A204.1 (cell line): ENCODE data around the gene KIAA1614.
"Not testable (repeated sequence)": the region's sequence is repeated elsewhere in the genome, so short reads cannot be mapped to it uniquely, and the experiment has no call there.

Experiments used
- FAIRE-seq: peaks from 2 replicates; lab custom pipeline; 2012; peaks lifted over from hg19 to GRCh38; lab: Jason Lieb, UNC

KIAA1614 gene

DNA sequence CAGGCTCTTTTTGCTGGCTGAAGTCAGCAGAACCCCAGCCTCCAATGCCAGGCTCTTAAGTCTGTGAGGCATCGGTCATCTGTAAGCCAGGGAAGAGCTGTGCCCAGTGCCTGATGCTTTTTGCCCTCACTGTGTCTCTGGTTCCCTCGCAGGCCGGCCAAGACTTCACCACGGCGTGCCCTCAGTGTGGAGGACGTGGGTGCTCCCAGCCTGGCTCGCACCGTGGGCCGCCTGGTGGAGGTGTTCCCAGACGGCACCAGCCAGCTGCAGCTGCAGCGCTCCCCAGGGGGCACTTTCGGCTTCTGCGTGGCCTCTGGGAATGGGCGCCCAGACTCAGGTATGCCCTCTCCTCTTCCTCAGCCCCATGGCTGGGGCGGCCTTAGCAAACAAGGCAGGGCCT is 32.5 kb downstream of the KIAA1614 start:
- FAIRE-seq: no peak

DNA sequence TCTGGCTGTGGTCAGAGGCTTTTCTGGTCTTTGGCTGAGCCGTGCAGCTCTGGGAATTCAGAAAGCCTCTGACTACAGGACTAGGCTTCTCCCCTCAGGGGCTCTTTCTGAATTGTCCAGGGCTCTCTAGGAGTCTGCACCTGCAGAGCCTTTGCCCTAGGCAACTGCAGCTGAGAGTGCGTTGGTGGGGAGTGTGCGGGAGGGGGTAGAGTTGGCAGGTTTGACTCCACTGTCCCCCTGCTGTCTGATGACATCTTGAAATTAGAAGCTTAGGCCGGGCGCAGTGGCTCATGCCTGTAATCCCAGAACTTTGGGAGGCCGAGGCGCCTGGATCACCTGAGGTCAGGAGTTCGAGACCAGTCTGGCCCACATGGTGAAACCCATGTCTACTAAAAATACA is 32.9 kb downstream of the KIAA1614 start:
- no peak for FAIRE-seq

GRCh38 chr1:180946056-180946455 is 33.4 kb downstream of the KIAA1614 start:
- FAIRE-seq: no peak

- no peak for FAIRE-seq
Observed at GRCh38 chr1:180946541-180947498, 34.1 kb downstream of the KIAA1614 start.

DNA sequence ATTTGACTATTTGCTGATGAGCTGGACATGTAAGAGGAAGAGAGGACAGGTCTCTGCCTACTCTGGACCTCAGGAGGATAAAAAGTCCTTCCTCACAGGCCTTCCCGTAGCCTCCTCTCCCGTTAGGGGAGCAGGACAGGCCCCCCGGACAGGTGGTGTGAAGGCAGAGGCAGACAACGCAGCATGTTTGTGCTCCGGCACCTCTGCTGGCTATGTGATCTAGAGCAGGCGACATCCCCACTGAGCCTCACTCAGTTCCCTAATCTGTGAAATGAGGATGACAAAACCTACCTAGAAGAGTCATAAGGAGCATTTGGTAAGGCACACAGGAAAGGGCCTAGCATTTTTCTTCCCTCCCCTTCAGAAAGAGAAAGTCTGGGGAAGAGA is 34.8 kb downstream of the KIAA1614 start:
- FAIRE-seq: no peak

GRCh38 chr1:180947901-180948640 is 35.4 kb downstream of the KIAA1614 start:
- no peak for FAIRE-seq

GRCh38 chr1:180948641-180949615 is 36.2 kb downstream of the KIAA1614 start:
- no peak for FAIRE-seq

GRCh38 chr1:180949616-180950000 is 36.9 kb downstream of the KIAA1614 start:
- FAIRE-seq: no peak

DNA sequence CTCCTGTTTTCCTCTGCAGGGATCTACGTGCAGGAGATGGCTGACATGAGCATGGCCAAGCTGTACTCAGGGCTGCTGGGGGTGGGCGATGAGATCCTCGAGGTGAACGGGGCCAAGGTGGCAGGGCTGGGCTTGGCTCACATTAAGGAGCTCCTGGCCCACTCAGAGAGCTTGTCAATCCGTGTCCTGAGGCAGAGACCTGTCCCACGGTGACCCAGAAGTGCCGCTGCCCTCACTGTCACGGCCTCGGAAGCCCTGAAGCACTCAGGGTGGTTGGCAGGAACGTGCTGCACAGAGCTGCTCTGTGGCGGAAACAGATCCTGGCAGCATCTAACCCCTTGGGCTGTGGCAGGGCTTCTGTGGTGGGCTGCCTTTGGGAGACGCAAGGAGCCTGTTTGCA is 37.6 kb downstream of the KIAA1614 start:
- FAIRE-seq: no peak

- FAIRE-seq: no peak
Observed at GRCh38 chr1:180951186-180951745, 38.6 kb downstream of the KIAA1614 start.

GRCh38 chr1:180951836-180952656 is 39.3 kb downstream of the KIAA1614 start:
- FAIRE-seq: no peak

GRCh38 chr1:180952657-180953013 is 39.9 kb downstream of the KIAA1614 start:
- no peak for FAIRE-seq

DNA sequence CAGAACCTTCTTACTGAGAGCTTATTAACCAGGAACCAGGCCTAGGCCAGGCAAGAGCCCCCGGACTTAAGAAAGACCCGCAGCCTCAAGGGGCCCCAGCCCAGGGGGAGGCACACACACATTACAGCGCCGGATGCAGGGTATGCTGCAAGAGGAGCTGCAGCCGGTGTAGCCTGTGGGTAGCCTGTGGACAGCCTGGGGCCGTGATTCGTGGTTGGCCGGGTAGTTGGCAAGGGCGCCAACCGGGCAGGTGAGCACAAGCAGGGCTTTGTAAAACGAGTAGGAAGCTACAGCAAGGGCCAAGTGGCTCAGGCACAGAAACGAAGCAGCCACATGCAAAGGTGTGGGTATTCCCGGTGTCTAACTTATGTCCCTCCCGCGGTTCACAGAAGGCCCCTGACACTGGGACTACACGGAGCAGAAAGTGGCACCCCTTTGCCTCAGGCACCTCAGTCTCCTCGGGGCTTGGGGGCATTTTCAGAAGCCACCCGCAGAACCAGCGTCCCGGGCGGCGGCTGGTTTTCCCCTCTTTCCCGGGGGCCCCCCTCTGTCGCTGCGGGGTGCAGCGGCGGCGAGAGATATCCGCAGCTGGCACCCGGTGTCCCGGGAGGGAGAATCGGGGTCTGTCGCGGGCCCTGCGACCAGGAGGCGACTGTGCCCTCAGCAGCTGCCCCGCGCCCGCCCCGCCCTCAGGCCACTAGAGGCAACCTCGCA is 40.8 kb downstream of the KIAA1614 start:
- no peak for FAIRE-seq

- no peak for FAIRE-seq
Observed at GRCh38 chr1:180954005-180954800, 41.5 kb downstream of the KIAA1614 start.

DNA sequence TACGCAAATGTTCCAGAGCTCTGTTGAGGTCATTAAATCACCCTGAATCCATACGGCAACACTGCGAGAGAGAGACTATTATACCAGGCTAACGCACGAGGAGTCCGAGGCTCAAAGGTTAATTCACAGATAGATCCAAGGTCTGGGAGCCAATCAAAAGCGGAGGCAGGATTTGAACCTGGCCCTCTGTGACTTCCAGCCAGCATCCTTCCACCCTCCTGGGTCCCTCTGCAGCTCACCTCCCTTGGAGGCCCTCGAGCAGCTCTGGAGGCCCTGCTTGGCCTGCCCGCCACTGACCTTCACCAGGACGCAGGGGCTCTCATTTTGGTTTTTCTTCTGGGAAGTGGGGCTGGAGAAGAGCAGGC is 42.1 kb downstream of the KIAA1614 start:
- no peak for FAIRE-seq

DNA sequence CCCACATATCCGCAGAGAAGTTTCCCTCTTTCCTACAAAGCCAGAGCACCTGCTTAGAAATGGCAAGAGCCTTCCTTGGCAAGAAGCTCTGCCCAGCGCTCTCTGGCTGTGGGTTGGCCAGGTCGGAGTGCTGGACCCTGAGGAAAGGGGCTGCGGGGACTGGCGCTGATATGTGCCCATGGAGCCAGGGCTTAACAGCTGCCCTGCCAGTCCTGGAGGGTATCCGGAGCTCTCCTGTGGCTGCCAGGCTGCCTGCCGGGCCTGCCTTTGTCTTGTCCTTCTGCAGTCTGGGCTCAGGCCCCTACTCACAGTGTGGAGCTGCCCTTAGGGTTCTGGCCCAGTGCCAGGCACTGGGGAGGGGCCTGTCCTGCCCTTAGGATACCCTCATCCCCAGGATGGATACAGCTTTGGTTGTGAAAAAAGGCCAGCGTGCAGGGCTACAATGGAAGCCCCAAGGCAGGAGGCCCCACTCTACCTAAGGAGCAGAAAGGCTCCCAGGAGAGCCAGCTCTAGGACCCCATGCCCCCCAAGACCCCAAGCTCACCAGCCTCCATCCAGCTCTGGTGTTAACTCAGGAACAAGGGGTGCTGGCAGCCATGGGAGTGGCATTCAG is 43.4 kb downstream of the KIAA1614 start:
- FAIRE-seq: no peak

DNA sequence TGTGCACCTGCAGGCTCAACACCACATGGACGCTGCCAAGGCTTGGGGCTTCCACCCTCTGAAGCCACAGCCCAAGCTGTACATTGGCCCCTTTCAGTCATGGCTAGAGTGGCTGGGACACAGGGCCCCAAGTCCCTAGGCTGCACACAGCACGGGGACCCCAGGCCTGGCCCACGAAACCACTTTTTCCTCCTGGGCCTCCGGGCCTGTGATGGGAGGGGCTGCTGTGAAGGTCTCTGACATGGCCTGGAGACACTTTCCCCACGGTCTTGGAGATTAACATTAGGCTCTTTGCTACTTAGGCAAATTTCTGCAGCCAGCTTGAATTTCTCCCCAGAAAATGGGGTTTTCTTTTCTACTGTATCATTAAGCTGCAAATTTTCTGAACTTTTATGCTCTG is 46.9 kb downstream of the KIAA1614 start:
- FAIRE-seq: not testable (repeated sequence)

DNA sequence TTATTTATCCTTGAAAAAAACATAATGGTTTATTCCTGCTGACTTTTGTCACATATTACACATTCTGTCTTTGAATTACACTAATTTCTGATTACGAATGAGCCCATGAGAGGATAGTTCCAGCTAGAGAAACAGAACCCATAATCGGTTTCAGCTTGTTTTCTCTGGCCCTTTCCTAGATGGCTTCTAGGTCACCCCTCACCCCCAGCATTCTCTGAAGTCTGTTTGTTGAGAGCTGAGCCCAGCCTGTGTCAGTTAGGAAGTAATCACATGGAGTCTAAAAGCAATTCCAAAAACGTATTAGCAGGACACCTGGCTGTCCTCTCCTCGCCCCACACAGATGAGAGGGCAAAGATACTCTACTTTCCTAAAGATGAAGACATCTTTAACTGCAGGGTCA is 48.9 kb downstream of the KIAA1614 start:
- no peak for FAIRE-seq

GRCh38 chr1:180962178-180962577 is 49.5 kb downstream of the KIAA1614 start:
- FAIRE-seq: no peak
